GM13976 (cell line): ENCODE measurements around the gene CD274.
"Not testable (repeated sequence)": the region's sequence is repeated elsewhere in the genome, so short reads cannot be mapped to it uniquely, and the experiment has no call there.

Source experiments
- DNase-seq: peaks from one replicate; pipeline ENCODE4 v3.0.0; 2012; ENCODE audit warnings: low spot score
- CTCF ChIP-seq: IDR thresholded peaks from 2 replicates; pipeline ENCODE4 v1.5.1; 2012; ENCODE audit warnings: borderline replicate concordance, mild to moderate bottlenecking; ENCODE audit not compliant: insufficient read depth; ENCODE audit errors: extremely low read depth, missing control alignments, control extremely low read depth
- in situ Hi-C: fragments of 300-500 bp; cut with MboI; formaldehyde crosslinking; loops from one replicate; pipeline ENCODE4 v1.12.0; 2022; ENCODE audit warnings: low sequenced_read_pairs, mixed read lengths, inconsistent platforms; ENCODE audit not compliant: unreplicated experiment

The CD274 gene

GRCh38 chr9:5437254-5438216 is 12.8 kb upstream of the CD274 start, which contains the start of gene PLGRKT:
PLGRKT (minus strand) TSS chr9:5437925; CDS start chr9:5431977, 5,948 bp downstream.
- peak; percentile 34 for TF ChIP-seq CTCF
- in situ Hi-C loops, result no loop called here
- DNase-seq, result peak; percentile 91

GRCh38 chr9:5438301-5439162 is 11.8 kb upstream of the CD274 start:
- no peak for TF ChIP-seq CTCF
- in situ Hi-C loops, result no loop called here
- DNase-seq, result peak; percentile 47

- in situ Hi-C loops, result loop anchor here (10.0 kb wide), 1 partner anchor 456 kb away; the partner anchor contains the start of gene JAK2
- no peak for TF ChIP-seq CTCF
- DNase-seq, result no peak
Observed at GRCh38 chr9:5440426-5440825, 9.9 kb upstream of the CD274 start.

- no peak for TF ChIP-seq CTCF
- DNase-seq, result no peak
- in situ Hi-C loops, result loop anchor here (10.0 kb wide), 1 partner anchor 456 kb away; the partner anchor contains the start of gene JAK2
Observed at GRCh38 chr9:5441043-5441442, 9.3 kb upstream of the CD274 start.

- DNase-seq, result no peak
- TF ChIP-seq CTCF, result peak; percentile 50
- in situ Hi-C loops, result loop anchor here (10.0 kb wide), 1 partner anchor 458 kb away; the partner anchor contains the start of gene JAK2
Observed at GRCh38 chr9:5442400-5443011, 7.8 kb upstream of the CD274 start.

GRCh38 chr9:5443850-5444249 is 6.5 kb upstream of the CD274 start:
- in situ Hi-C loops, result loop anchor here (10.0 kb wide), 1 partner anchor 459 kb away; the partner anchor contains the start of gene JAK2
- no peak for TF ChIP-seq CTCF
- no peak for DNase-seq

- DNase-seq, result not testable (repeated sequence)
- in situ Hi-C loops, result loop anchor here (5.0 to 10.0 kb wide), 2 partner anchors 147 to 460 kb away; partner anchors contain the start of gene JAK2
Observed at GRCh38 chr9:5445096-5445495, 5.2 kb upstream of the CD274 start.
